ENCODE data around the gene P4HA2. TPM values are rescaled to one million over a fixed set of nuclear protein-coding genes. Genes with fewer than 3 reads are reported as not detected.
A peak's percentile ranks its signal among the peaks of the same experiment; 100 is the strongest.

The P4HA2 gene
- total RNA-seq, 1 experiment from 2014 or later = 15.1 TPM

GRCh38 chr5:132195727-132196126 lies 31.9 kb downstream of the P4HA2 start:
- CTCF ChIA-PET = interaction anchor here (1.5 kb wide), 1 partner anchor 15 kb away, joined by 3 read pairs; no protein-coding TSS in a partner anchor

GRCh38 chr5:132193165-132193694 lies 34.4 kb downstream of the P4HA2 start:
- CTCF ChIA-PET = no interaction called here
- POLR2A ChIA-PET = no interaction called here

More at GRCh38 chr5:132195727-132196126, 31.9 kb downstream of the P4HA2 start:
- DNase-seq (ENCODE audit: low spot score) = no peak
- POLR2A ChIA-PET = no interaction called here
- Mint-ChIP-seq H3K27ac (no peak overlapping the region), H3K36me3 (no peaks in the 10 kb centered on the region), H3K27me3 (ENCODE audit: low read depth) (no peaks in the 10 kb centered on the region), H3K9me3 (no peaks in the 10 kb centered on the region), H3K4me1 (no peaks in the 10 kb centered on the region), H3K4me3 (no peak overlapping the region)
- ATAC-seq = no peak
- TF ChIP-seq FOXP1 (CRISPR knock-in tag; IDR thresholded peaks at IDR 0.05; ENCODE audit: borderline replicate concordance) = no peak
- TF ChIP-seq, protein P1, sequence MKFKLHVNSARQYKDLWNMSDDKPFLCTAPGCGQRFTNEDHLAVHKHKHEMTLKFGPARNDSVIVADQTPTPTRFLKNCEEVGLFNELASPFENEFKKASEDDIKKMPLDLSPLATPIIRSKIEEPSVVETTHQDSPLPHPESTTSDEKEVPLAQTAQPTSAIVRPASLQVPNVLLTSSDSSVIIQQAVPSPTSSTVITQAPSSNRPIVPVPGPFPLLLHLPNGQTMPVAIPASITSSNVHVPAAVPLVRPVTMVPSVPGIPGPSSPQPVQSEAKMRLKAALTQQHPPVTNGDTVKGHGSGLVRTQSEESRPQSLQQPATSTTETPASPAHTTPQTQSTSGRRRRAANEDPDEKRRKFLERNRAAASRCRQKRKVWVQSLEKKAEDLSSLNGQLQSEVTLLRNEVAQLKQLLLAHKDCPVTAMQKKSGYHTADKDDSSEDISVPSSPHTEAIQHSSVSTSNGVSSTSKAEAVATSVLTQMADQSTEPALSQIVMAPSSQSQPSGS (CRISPR knock-in tag; IDR thresholded peaks at IDR 0.05; ENCODE audit: borderline replicate concordance, low read depth) = no peak
- no peak for TF ChIP-seq ZNF121 (CRISPR knock-in tag; IDR thresholded peaks at IDR 0.05)
- no peak for TF ChIP-seq E2F5 (CRISPR knock-in tag; IDR thresholded peaks at IDR 0.05)
- TF ChIP-seq, protein P2, sequence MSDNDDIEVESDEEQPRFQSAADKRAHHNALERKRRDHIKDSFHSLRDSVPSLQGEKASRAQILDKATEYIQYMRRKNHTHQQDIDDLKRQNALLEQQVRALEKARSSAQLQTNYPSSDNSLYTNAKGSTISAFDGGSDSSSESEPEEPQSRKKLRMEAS (CRISPR knock-in tag; IDR thresholded peaks at IDR 0.05) = no peak
- no peak for TF ChIP-seq GTF2I (CRISPR knock-in tag; conservative IDR thresholded peaks at IDR 0.05)

GRCh38 chr5:132190161-132190817 lies 37.4 kb downstream of the P4HA2 start:
- POLR2A ChIA-PET = no interaction called here
- Mint-ChIP-seq H3K36me3 (no peaks in the 10 kb centered on the region), H3K27me3 (ENCODE audit: low read depth) (no peaks in the 10 kb centered on the region; the same call in 1 of the 2 replicates), H3K4me1 (no peaks in the 10 kb centered on the region), H3K27ac (no peak overlapping the region), H3K9me3 (no peaks in the 10 kb centered on the region), H3K4me3 (no peak overlapping the region)
- DNase-seq (ENCODE audit: low spot score) = no peak
- ATAC-seq = peak; percentile 100
- CTCF ChIA-PET = interaction anchor here (0.6 to 2.3 kb wide), 24 partner anchors 9 to 315 kb away, joined by 3 to 20 read pairs (median 4); partner anchors contain the start of genes P4HA2 and SLC22A5
- TF ChIP-seq ZNF219 (CRISPR knock-in tag; IDR thresholded peaks at IDR 0.05; ENCODE audit: borderline replicate concordance) = no peak
- TF ChIP-seq, protein P3, sequence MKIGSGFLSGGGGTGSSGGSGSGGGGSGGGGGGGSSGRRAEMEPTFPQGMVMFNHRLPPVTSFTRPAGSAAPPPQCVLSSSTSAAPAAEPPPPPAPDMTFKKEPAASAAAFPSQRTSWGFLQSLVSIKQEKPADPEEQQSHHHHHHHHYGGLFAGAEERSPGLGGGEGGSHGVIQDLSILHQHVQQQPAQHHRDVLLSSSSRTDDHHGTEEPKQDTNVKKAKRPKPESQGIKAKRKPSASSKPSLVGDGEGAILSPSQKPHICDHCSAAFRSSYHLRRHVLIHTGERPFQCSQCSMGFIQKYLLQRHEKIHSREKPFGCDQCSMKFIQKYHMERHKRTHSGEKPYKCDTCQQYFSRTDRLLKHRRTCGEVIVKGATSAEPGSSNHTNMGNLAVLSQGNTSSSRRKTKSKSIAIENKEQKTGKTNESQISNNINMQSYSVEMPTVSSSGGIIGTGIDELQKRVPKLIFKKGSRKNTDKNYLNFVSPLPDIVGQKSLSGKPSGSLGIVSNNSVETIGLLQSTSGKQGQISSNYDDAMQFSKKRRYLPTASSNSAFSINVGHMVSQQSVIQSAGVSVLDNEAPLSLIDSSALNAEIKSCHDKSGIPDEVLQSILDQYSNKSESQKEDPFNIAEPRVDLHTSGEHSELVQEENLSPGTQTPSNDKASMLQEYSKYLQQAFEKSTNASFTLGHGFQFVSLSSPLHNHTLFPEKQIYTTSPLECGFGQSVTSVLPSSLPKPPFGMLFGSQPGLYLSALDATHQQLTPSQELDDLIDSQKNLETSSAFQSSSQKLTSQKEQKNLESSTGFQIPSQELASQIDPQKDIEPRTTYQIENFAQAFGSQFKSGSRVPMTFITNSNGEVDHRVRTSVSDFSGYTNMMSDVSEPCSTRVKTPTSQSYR (CRISPR knock-in tag; IDR thresholded peaks at IDR 0.05) = no peak
- TF ChIP-seq, protein P4, sequence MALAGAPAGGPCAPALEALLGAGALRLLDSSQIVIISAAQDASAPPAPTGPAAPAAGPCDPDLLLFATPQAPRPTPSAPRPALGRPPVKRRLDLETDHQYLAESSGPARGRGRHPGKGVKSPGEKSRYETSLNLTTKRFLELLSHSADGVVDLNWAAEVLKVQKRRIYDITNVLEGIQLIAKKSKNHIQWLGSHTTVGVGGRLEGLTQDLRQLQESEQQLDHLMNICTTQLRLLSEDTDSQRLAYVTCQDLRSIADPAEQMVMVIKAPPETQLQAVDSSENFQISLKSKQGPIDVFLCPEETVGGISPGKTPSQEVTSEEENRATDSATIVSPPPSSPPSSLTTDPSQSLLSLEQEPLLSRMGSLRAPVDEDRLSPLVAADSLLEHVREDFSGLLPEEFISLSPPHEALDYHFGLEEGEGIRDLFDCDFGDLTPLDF (CRISPR knock-in tag; IDR thresholded peaks at IDR 0.05) = no peak
- no peak for TF ChIP-seq ZNF138 (CRISPR knock-in tag; conservative IDR thresholded peaks at IDR 0.05)
- TF ChIP-seq E2F4 (CRISPR knock-in tag; IDR thresholded peaks at IDR 0.05; ENCODE audit: borderline replicate concordance, low read depth) = no peak
- no peak for TF ChIP-seq JUN (CRISPR knock-in tag; IDR thresholded peaks at IDR 0.05)
- TF ChIP-seq TEAD1 (CRISPR knock-in tag; IDR thresholded peaks at IDR 0.05) = no peak
- no peak for TF ChIP-seq GTF2I (CRISPR knock-in tag; conservative IDR thresholded peaks at IDR 0.05)

More at GRCh38 chr5:132193165-132193694, 34.4 kb downstream of the P4HA2 start:
- no peaks in the 10 kb centered on the region for H3K9me3 Mint-ChIP-seq
- TF ChIP-seq OVOL2 (CRISPR knock-in tag; IDR thresholded peaks at IDR 0.05; ENCODE audit: borderline replicate concordance) (no peak), NFE2L1 (CRISPR knock-in tag; IDR thresholded peaks at IDR 0.05) (no peak), ZNF423 (CRISPR knock-in tag; IDR thresholded peaks at IDR 0.05) (no peak), MLX (CRISPR knock-in tag; IDR thresholded peaks at IDR 0.05) (no peak)
- TF ChIP-seq, protein P5, sequence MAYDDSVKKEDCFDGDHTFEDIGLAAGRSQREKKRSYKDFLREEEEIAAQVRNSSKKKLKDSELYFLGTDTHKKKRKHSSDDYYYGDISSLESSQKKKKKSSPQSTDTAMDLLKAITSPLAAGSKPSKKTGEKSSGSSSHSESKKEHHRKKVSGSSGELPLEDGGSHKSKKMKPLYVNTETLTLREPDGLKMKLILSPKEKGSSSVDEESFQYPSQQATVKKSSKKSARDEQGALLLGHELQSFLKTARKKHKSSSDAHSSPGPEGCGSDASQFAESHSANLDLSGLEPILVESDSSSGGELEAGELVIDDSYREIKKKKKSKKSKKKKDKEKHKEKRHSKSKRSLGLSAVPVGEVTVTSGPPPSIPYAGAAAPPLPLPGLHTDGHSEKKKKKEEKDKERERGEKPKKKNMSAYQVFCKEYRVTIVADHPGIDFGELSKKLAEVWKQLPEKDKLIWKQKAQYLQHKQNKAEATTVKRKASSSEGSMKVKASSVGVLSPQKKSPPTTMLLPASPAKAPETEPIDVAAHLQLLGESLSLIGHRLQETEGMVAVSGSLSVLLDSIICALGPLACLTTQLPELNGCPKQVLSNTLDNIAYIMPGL (CRISPR knock-in tag; IDR thresholded peaks at IDR 0.05) = no peak
- TF ChIP-seq, protein P2 (CRISPR knock-in tag; IDR thresholded peaks at IDR 0.05) = no peak
- no peak overlapping the region for H3K4me3 Mint-ChIP-seq
- H3K4me1 Mint-ChIP-seq = no peaks in the 10 kb centered on the region
- no peak overlapping the region for H3K27ac Mint-ChIP-seq
- no peaks in the 10 kb centered on the region for H3K36me3 Mint-ChIP-seq
- no peak for ATAC-seq
- H3K27me3 Mint-ChIP-seq (ENCODE audit: low read depth) = no peaks in the 10 kb centered on the region; the same call in 1 of the 2 replicates
- DNase-seq (ENCODE audit: low spot score) = no peak

All from WTC11 (cell line).